Brain microvascular endothelial cell (primary cell): ENCODE data around the gene LRBA.

ENCODE experiments used
- DNase-seq: peaks from one replicate; pipeline ENCODE4 v3.0.0-alpha.2; 2020
- H3K27ac ChIP-seq: fragments of 250-450 bp; sonication (Bioruptor Pico); 2 replicates; pipeline ENCODE4 v1.5.1; 2020; ENCODE audit warnings: mild to moderate bottlenecking, moderate library complexity
- H3K27me3 ChIP-seq: fragments of 250-450 bp; sonication (Bioruptor Pico); replicated peaks from 2 replicates; pipeline ENCODE4 v1.5.1; 2020; ENCODE audit warnings: mild to moderate bottlenecking
- H3K36me3 ChIP-seq: fragments of 250-450 bp; sonication (Bioruptor Pico); replicated peaks from 2 replicates; pipeline ENCODE4 v1.5.1; 2020; ENCODE audit warnings: mild to moderate bottlenecking
- H3K4me3 ChIP-seq: 2 replicates; pipeline ENCODE4 v1.5.1; 2011; ENCODE audit warnings: low read depth, mild to moderate bottlenecking, control low read depth, low read length, moderate library complexity
- in situ Hi-C: cut with HindIII; loops from 2 replicates; pipeline ENCODE4 v1.10.0; 2017; ENCODE audit warnings: low sequenced_read_pairs, low pct_ligation_motif_present
- TF ChIP-seq, protein P1 (sequence below): IDR thresholded peaks from 2 replicates; pipeline ENCODE4 v1.5.1; 2011; ENCODE audit warnings: low read depth, mild to moderate bottlenecking, moderate library complexity, low read length, control low read depth, inconsistent platforms; ENCODE audit errors: missing control alignments

LRBA gene

DNA sequence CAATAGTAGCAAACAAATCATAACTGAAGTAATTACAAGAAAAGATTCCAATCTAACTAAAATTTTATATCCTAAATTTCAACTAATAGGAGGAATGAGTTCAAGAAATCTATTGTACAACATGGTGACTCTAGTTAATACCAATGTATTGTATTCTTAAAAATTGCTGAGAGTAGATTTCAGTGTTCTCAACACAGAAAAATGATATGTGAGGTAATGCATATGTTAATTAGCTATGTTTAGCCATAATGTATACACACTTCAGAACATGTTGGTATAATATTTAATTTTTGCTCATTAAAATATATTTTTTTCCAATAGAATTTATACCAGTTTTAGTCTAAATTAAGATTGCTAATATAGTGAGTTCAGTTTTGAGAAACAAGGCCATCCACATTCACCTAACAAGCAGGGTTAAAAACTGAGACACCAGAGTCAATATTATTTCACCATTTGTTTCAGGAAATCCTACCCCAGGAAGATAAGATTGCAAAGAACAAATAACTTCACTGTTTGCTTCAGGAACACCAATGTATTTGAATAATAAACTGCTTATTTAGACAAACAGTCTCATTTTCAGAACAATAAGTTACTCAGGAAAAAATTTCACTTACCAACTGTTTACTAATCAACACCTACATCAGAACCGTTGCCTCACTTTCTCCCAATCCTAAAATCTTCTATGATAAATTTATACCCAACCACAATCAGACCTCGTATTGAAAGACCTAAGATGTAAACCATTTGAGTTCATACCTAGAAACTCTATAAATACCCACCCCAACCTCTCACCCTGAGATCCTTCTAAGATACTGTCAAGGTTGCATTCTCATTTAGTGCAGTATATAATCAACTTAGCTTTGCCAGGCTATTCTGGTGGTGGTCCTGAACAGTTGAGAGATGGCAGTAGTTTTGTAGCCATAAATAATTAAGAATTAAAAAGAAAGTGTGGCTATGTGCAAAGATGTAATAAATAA lies 300.3 kb downstream of the LRBA start:
- no peak for DNase-seq
- Histone ChIP-seq H3K4me3 (no peak overlapping the region), H3K27ac (no peak overlapping the region), H3K36me3 (no peaks in the 10 kb centered on the region), H3K27me3 (no peaks in the 10 kb centered on the region)
- TF ChIP-seq, protein P1, sequence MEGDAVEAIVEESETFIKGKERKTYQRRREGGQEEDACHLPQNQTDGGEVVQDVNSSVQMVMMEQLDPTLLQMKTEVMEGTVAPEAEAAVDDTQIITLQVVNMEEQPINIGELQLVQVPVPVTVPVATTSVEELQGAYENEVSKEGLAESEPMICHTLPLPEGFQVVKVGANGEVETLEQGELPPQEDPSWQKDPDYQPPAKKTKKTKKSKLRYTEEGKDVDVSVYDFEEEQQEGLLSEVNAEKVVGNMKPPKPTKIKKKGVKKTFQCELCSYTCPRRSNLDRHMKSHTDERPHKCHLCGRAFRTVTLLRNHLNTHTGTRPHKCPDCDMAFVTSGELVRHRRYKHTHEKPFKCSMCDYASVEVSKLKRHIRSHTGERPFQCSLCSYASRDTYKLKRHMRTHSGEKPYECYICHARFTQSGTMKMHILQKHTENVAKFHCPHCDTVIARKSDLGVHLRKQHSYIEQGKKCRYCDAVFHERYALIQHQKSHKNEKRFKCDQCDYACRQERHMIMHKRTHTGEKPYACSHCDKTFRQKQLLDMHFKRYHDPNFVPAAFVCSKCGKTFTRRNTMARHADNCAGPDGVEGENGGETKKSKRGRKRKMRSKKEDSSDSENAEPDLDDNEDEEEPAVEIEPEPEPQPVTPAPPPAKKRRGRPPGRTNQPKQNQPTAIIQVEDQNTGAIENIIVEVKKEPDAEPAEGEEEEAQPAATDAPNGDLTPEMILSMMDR = no peak
- in situ Hi-C loops = no loop called here

DNA sequence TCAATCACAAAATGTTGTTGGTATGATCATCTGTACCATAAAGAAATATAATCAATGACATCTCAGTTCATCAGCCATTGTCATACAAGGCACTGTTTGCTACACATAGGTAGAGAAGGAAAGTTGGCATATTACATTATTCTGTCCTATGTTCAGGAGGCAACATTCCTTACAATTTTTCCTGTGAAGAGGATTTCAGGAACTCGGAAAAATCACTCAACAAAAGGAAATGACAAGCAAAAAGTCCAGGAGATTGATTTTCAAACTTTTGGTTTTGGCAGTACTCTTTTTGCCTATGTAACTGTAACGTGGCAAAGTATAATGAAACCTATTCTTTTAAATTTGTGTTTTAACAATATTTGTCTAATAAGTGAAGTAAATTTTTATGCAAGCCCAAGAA lies 301.8 kb downstream of the LRBA start:
- Histone ChIP-seq H3K4me3 (no peak overlapping the region), H3K36me3 (no peaks in the 10 kb centered on the region), H3K27me3 (no peaks in the 10 kb centered on the region), H3K27ac (no peak overlapping the region)
- DNase-seq = no peak
- in situ Hi-C loops = no loop called here
- TF ChIP-seq, protein P1 = no peak

DNA sequence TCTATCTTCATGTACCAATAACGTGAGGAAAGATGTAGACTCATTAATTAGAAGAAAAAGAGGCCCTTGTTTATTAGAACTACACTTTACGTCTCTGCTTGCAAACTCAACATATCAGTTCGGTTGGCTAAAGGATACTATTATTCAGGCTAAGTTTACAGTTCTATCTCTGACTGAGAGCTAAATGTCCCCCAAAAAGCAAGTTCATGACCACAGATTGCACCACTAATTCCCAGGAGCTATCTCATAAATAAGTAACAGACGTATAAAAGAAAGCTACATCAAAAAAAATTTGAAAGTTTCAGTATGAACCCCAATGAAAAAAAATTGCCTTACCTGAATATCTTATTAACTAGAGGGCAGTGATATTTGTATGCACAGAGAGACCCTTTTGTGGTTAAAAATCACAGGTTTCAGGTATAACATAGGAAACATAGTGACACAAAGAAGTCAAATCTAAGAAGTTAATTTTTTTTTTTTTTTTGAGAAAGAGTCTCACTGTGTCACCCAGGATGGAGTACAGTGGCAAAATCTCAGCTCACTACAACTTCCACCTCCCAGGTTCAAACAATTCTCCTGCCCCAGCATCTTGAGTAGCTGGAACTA lies 304.2 kb downstream of the LRBA start:
- in situ Hi-C loops = no loop called here

DNA sequence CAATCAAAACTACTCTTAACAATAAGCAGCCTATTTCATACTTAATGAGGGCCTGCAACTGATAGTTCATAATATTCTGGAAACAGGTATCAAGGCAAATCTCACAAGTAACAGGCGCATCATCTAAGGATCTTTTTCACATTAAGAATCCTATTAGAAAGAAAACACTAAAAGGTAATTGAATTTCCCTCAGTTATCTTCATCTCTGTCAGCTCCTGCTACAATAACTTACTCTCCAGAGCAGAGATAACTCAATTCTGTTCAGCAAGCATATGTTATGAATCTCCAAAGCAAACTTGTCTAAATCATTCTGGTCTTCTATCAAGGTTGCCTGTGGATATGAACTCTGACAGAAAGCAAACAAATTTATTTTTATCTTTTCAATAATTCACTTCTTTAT lies 307.1 kb downstream of the LRBA start:
- H3K4me3 ChIP-seq = no peak overlapping the region
- no peaks in the 10 kb centered on the region for H3K36me3 ChIP-seq
- no peaks in the 10 kb centered on the region for H3K27me3 ChIP-seq
- no peak for DNase-seq
- in situ Hi-C loops = no loop called here
- TF ChIP-seq, protein P1 = no peak
- no peak overlapping the region for H3K27ac ChIP-seq

More for the DNA sequence above, 304.2 kb downstream of the LRBA start:
- H3K27me3 ChIP-seq = no peaks in the 10 kb centered on the region
- H3K4me3 ChIP-seq = no peak overlapping the region
- TF ChIP-seq, protein P1 = no peak
- H3K36me3 ChIP-seq = no peaks in the 10 kb centered on the region
- no peak for DNase-seq
- no peak overlapping the region for H3K27ac ChIP-seq

DNA sequence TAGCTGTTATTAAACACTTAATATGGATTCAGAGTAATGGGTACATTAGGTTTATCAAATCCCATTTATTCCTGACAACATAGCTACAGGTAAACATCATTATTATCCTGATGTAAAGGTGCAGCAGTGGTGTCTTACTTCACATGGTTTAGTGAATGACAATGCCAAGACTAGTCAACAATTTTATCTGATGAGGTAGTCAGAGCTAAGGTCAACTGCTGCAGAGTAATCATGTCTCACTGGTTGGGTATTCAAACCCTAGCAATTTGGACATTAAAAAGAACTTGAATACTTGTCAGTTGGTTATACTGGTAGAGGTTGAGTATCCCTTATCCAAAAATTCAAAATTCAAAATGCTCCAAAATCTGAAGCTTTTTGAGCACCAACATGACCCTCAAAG lies 315.5 kb downstream of the LRBA start:
- Histone ChIP-seq H3K36me3 (no peaks in the 10 kb centered on the region), H3K4me3 (no peak overlapping the region), H3K27me3 (no peaks in the 10 kb centered on the region), H3K27ac (no peak overlapping the region)
- in situ Hi-C loops = no loop called here
- TF ChIP-seq, protein P1 = no peak
- no peak for DNase-seq
